CD4-positive, alpha-beta memory T cell (primary cell): ENCODE results near the gene GRK5. TPM values are rescaled to one million over a fixed set of nuclear protein-coding genes. Genes with fewer than 3 reads are reported as not detected.
"Not testable (repeated sequence)": the region's sequence is repeated elsewhere in the genome, so short reads cannot be mapped to it uniquely, and the experiment has no call there.

Experiments used
- CTCF ChIA-PET: fragments of 350-600 bp; sonication (Branson Sonifier 250); formaldehyde crosslinking; loops from one replicate; lab custom pipeline; 2021; ENCODE audit warnings: inconsistent platforms; ENCODE audit not compliant: partially characterized antibody; lab: Charles Lee
- POLR2A ChIA-PET: fragments of 350-600 bp; sonication (Branson Sonifier 250); formaldehyde crosslinking; loops from one replicate; lab custom pipeline; 2021; ENCODE audit not compliant: partially characterized antibody; lab: Charles Lee
- DNase-seq, 5 donors: peaks; one replicate each; pipeline versions ENCODE4 v3.0.0 to v3.0.0-alpha.2; 2020 to 2022; ENCODE audit warnings: mixed read lengths in 1 of 5
- H3K27ac ChIP-seq: one replicate; pipeline ENCODE4 v1.7.0; 2013; ENCODE audit warnings: low read depth, low read length
- H3K27me3 ChIP-seq: 2 replicates; pipeline ENCODE4 v1.7.0; 2013; ENCODE audit warnings: mild to moderate bottlenecking, low read length, moderate library complexity; ENCODE audit not compliant: insufficient read depth
- H3K36me3 ChIP-seq: 2 replicates; pipeline ENCODE4 v1.7.0; 2013; ENCODE audit warnings: mild to moderate bottlenecking, low read length, moderate library complexity; ENCODE audit not compliant: insufficient read depth
- H3K4me1 ChIP-seq: 2 replicates; pipeline ENCODE4 v1.7.0; 2013; ENCODE audit warnings: mild to moderate bottlenecking, low read length, moderate library complexity; ENCODE audit not compliant: insufficient read depth
- H3K4me3 ChIP-seq, 2 donors: one replicate each; pipeline ENCODE4 v1.7.0; 2013; ENCODE audit warnings: low read length in 2 of 2, mild to moderate bottlenecking in 1 of 2
- H3K9me3 ChIP-seq, 2 donors: one replicate each; pipeline ENCODE4 v1.7.0; 2013; ENCODE audit warnings: low read length in 2 of 2, control low read depth in 1 of 2; ENCODE audit not compliant: control insufficient read depth in 1 of 2
- H3K27ac Mint-ChIP-seq, 7 donors: one replicate each; pipeline ENCODE4 v1.8.0; 2020 to 2021; ENCODE audit warnings: mixed read lengths in 7 of 7, mild to moderate bottlenecking in 6 of 7, inconsistent platforms in 3 of 7, moderate library complexity in 3 of 7
- H3K27me3 Mint-ChIP-seq, 2 donors: one replicate each; pipeline ENCODE4 v1.8.0; 2020 to 2021; ENCODE audit warnings: mixed read lengths in 2 of 2
- H3K36me3 Mint-ChIP-seq, 2 donors: one replicate each; pipeline ENCODE4 v1.8.0; 2020 to 2021; ENCODE audit warnings: mixed read lengths in 2 of 2, inconsistent platforms in 1 of 2, mild to moderate bottlenecking in 1 of 2
- H3K4me1 Mint-ChIP-seq, 4 donors: one replicate each; pipeline ENCODE4 v1.8.0; 2020 to 2021; ENCODE audit warnings: mixed read lengths in 4 of 4, mild to moderate bottlenecking in 1 of 4
- H3K4me3 Mint-ChIP-seq, 8 donors: one replicate each; pipeline ENCODE4 v1.8.0; 2020 to 2021; ENCODE audit warnings: mixed read lengths in 8 of 8, mild to moderate bottlenecking in 7 of 8, moderate library complexity in 6 of 8, inconsistent platforms in 3 of 8
- H3K9me3 Mint-ChIP-seq, 8 donors: one replicate each; pipeline ENCODE4 v1.8.0; 2020 to 2021; ENCODE audit warnings: mixed read lengths in 8 of 8, mild to moderate bottlenecking in 5 of 8, inconsistent platforms in 3 of 8, moderate library complexity in 1 of 8
- intact Hi-C: fragments of 100-400 bp; cut with micrococcal nuclease; formaldehyde crosslinking; loops from one replicate; pipeline ENCODE4 v1.15.1; 2023
- polyA plus RNA-seq, 2 donors: library from polyadenylated mRNA; unstranded; fragments of 300-500 nt; fragmentation: Illumina TruSeq; gene quantifications; one replicate each; pipeline ENCODE4 v1.2.3, GENCODE V29; 2021
- total RNA-seq, 2 experiments: library from RNA; stranded (reverse); gene quantifications; one replicate each; pipeline ENCODE4 v1.2.3, GENCODE V29; 2021

GRK5 gene
- total and polyA plus RNA-seq, 4 experiments from 2014 or later = 7.6 to 27.9 (median 18.6) TPM

DNA sequence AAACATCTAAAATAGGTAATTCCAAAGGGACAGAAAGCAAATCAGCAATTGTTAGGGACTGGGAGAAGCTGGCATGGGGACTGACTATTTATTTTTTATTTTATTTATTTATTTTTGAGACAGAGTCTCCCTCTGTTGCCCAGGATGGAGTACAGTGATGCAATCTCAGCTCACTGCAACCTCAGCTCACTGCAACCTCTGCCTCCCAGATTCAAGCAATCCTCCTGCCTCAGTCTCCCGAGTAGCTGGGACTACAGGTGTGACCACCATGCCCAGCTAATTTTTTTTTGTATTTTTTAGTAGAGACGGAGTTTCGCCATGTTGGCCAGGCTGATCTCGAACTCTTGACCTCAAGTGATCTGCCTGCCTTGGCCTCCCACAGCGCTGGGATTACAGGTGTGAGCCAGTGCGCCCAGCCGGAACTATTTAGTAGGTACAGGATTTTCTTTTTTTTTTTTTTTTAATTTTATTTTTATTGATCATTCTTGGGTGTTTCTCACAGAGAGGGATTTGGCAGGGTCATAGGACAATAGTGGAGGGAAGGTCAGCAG, 26.4 kb upstream of the GRK5 start:
- POLR2A ChIA-PET = interaction anchor here (0.8 to 1.1 kb wide), 2 partner anchors 25 to 91 kb away, joined by 3 to 5 read pairs; no protein-coding TSS in a partner anchor
- H3K27ac ChIP-seq, H3K27ac Mint-ChIP-seq, H3K4me3 ChIP-seq, DNase-seq, H3K9me3 Mint-ChIP-seq, H3K36me3 ChIP-seq, H3K9me3 ChIP-seq, H3K27me3 ChIP-seq, intact Hi-C loops, H3K27me3 Mint-ChIP-seq, H3K4me3 Mint-ChIP-seq: not testable (repeated sequence)
- H3K36me3 Mint-ChIP-seq = peaks cover 0 to 20% of the 10 kb centered on the region in 2 donors
- CTCF ChIA-PET = interaction anchor here (0.8 to 2.8 kb wide), 4 partner anchors 9 to 28 kb away, joined by 3 to 11 read pairs (median 8); partner anchors contain the start of gene GRK5
- H3K4me1 ChIP-seq = peaks cover 32% of the 10 kb centered on the region
- H3K4me1 Mint-ChIP-seq = peaks cover 12 to 40% (median 30%) of the 10 kb centered on the region in 4 donors

DNA sequence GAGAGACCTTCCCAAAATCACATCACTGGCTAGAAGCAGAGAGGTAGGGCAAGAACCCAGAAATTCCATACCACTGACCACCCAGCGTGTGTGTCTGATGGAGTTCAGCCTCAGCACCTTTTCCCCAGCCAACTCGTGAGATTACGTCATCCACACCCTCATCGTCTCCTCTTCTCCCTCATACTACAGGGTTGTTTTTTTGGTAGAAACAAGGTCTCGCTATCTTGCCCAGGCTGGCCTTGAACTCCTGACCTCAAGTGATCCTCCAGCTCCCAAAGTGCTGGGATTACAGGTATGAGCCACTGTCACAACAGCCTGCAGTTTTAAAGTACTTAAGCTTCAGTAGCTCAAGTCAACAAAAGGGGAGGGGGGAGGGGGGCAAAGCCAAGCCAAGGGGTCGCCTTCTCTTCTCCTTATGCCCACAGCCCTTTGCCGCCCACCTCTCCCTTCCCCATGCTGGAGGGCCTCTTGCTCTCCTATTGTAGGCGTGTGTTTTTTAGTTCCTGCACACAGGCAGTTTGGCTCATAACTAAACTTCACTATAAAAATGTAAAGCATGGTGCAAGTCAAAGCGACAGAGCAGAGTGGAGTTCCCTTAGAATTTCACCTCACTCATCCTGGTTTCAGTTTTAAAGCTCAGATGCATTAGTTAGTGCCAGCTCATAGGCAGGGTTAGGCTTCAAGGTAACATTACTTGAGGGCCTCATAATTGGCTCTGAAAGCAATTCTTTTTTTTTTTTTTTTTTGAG, 23.5 kb upstream of the GRK5 start:
- peaks cover 8% of the 10 kb centered on the region for H3K4me1 ChIP-seq
- POLR2A ChIA-PET = interaction anchor here (1.0 kb wide), 1 partner anchor 359 kb away, joined by 4 read pairs; the partner anchor contains the start of gene RGS10
- H3K36me3 ChIP-seq = no peaks in the 10 kb centered on the region
- H3K4me1 Mint-ChIP-seq = peaks cover 2 to 15% (median 10%) of the 10 kb centered on the region in 4 donors
- no peaks in the 10 kb centered on the region for H3K9me3 Mint-ChIP-seq
- H3K27ac ChIP-seq = no peak overlapping the region
- H3K4me3 ChIP-seq = no peak overlapping the region
- H3K36me3 Mint-ChIP-seq = peaks cover 0 to 2% of the 10 kb centered on the region in 2 donors
- no peaks in the 10 kb centered on the region for H3K27me3 Mint-ChIP-seq
- intact Hi-C loops = no loop called here
- peak overlapping the region in 1 of 7 donors; percentile 14 for H3K27ac Mint-ChIP-seq
- H3K9me3 ChIP-seq = no peaks in the 10 kb centered on the region
- H3K4me3 Mint-ChIP-seq = no peak overlapping the region
- DNase-seq = peak in 1 of 5 donors; percentile 39
- CTCF ChIA-PET = interaction anchor here (0.6 to 1.5 kb wide), 3 partner anchors 9 to 223 kb away, joined by 3 to 5 read pairs (median 3); no protein-coding TSS in a partner anchor
- H3K27me3 ChIP-seq = no peaks in the 10 kb centered on the region

DNA sequence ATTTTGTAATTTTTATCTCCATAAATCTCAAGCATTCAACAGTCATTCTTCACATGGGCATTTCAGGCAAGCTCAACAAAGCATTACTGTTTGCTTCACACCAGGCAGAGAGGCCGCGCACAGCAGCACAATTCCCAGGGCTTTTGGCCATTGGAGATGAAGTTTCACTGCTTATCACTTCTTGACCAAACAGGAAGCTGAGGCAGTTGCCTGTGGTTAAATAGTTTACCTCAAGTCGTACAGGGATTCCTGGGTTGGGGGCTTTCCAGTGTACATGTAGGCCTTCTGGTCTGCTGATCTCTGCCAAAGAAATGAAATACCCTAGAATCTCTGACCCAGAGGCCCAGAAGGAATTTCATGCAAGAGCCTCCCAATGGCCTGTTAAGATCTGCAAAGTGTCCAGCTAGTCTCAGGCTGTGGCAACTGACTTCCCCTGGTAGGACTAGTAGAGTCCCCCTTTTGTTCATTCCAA, 17.5 kb upstream of the GRK5 start:
- no peak overlapping the region for H3K27ac Mint-ChIP-seq
- peak overlapping the region in 1 of 8 donors; percentile 49 for H3K4me3 Mint-ChIP-seq
- no peak overlapping the region for H3K27ac ChIP-seq
- DNase-seq = peak in 1 of 5 donors; percentile 27
- peaks cover 8 to 17% (median 10%) of the 10 kb centered on the region in 4 donors for H3K4me1 Mint-ChIP-seq
- POLR2A ChIA-PET = interaction anchor here (1.1 kb wide), 2 partner anchors 11 to 17 kb away, joined by 3 to 6 read pairs; partner anchors contain the start of genes GRK5 and PRDX3
- H3K27me3 ChIP-seq = no peaks in the 10 kb centered on the region
- CTCF ChIA-PET = interaction anchor here (0.7 to 2.7 kb wide), 7 partner anchors 9 to 256 kb away, joined by 3 to 18 read pairs (median 6); partner anchors contain the start of gene GRK5
- H3K36me3 Mint-ChIP-seq = no peaks in the 10 kb centered on the region
- H3K4me3 ChIP-seq = no peak overlapping the region
- intact Hi-C loops = no loop called here
- no peaks in the 10 kb centered on the region for H3K9me3 Mint-ChIP-seq
- H3K27me3 Mint-ChIP-seq = no peaks in the 10 kb centered on the region
- H3K4me1 ChIP-seq = peaks cover 12% of the 10 kb centered on the region
- no peaks in the 10 kb centered on the region for H3K9me3 ChIP-seq
- H3K36me3 ChIP-seq = no peaks in the 10 kb centered on the region

DNA sequence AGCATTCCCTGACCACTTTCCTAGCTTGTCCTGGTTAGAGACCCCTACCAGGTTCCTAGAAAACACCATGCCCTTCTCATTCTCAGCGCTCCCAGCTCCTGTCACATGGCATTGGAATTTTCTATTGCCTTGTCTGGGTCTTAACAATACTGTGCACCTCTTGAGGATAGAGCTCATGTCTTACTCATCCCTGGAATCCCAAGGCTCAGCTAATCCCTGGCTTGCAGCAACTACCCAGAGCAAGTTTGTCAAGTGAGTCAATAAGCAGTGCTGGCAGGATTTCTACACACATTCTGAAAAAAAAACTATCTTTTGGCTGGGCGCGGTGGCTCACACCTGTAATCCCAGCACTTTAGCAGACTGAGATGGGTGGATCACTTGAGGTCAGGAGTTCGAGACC, 17.0 kb upstream of the GRK5 start:
- POLR2A ChIA-PET = interaction anchor here (1.1 kb wide), 2 partner anchors 11 to 17 kb away, joined by 3 to 6 read pairs; partner anchors contain the start of genes GRK5 and PRDX3
- Histone ChIP-seq H3K9me3 (no peaks in the 10 kb centered on the region), H3K27ac (no peak overlapping the region), H3K4me1 (peaks cover 12% of the 10 kb centered on the region), H3K36me3 (no peaks in the 10 kb centered on the region), H3K4me3 (no peak overlapping the region), H3K27me3 (no peaks in the 10 kb centered on the region)
- intact Hi-C loops = no loop called here
- H3K4me3 Mint-ChIP-seq = no peak overlapping the region
- peak overlapping the region in 2 of 7 donors; percentile 66 to 68 for H3K27ac Mint-ChIP-seq
- no peaks in the 10 kb centered on the region for H3K9me3 Mint-ChIP-seq
- H3K36me3 Mint-ChIP-seq = no peaks in the 10 kb centered on the region
- H3K4me1 Mint-ChIP-seq = peaks cover 8 to 17% (median 10%) of the 10 kb centered on the region in 4 donors
- CTCF ChIA-PET = interaction anchor here (0.6 to 2.7 kb wide), 8 partner anchors 8 to 394 kb away, joined by 3 to 18 read pairs (median 4); partner anchors contain the start of gene GRK5
- no peak for DNase-seq
- H3K27me3 Mint-ChIP-seq = no peaks in the 10 kb centered on the region

DNA sequence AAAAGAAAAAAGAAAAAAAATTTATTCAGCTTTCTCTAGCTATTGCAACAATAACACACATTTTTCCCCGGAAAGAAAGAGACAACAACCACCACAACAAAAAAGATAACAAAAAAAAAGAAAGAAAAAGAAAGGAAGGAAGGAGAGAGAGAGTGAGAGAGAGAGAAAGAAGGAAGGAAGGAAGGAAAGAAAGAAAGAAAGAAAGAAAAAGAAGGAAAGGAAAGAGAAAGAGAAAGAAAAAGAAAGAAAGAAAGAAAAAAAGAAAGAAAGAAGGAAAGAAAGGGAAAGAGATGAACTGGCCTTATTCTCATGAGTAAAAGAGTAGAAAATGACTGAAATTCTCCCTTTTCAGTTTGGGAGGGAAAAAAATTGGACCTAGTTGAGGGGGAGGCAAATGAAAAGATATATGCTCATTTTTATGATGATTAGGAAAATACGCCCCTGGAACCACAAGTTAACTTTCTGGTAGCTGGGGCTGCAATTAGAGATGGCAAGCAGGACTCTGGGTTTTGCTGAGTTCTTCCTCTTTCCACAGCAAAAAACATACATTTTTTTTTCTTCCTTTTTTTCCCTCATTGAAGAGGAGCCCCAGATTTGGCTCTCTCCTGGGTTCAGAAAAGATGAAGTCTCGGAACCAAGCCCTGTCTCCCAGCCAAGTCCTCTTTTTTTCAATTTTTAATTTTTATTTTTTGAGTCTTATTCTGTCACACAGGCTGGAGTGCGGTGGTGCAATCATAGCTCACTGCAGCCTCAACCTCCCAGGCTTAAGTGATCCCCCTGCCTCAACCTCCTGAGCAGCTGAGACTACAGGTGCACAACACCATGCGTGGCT, 16.2 kb upstream of the GRK5 start:
- no peak for DNase-seq
- POLR2A ChIA-PET = interaction anchor here (1.1 kb wide), 1 partner anchor 12 kb away, joined by 3 read pairs; the partner anchor contains the start of gene PRDX3
- Mint-ChIP-seq H3K4me3 (no peak overlapping the region), H3K4me1 (peaks cover 8 to 17% (median 10%) of the 10 kb centered on the region in 4 donors), H3K9me3 (no peaks in the 10 kb centered on the region), H3K27me3 (no peaks in the 10 kb centered on the region), H3K27ac (no peak overlapping the region), H3K36me3 (no peaks in the 10 kb centered on the region)
- Histone ChIP-seq H3K9me3 (no peaks in the 10 kb centered on the region), H3K27ac (no peak overlapping the region), H3K27me3 (no peaks in the 10 kb centered on the region), H3K4me1 (peaks cover 12% of the 10 kb centered on the region), H3K36me3 (no peaks in the 10 kb centered on the region), H3K4me3 (no peak overlapping the region)
- intact Hi-C loops = no loop called here
- CTCF ChIA-PET = interaction anchor here (1.2 to 2.7 kb wide), 4 partner anchors 8 to 254 kb away, joined by 3 to 18 read pairs (median 6); partner anchors contain the start of gene GRK5

DNA sequence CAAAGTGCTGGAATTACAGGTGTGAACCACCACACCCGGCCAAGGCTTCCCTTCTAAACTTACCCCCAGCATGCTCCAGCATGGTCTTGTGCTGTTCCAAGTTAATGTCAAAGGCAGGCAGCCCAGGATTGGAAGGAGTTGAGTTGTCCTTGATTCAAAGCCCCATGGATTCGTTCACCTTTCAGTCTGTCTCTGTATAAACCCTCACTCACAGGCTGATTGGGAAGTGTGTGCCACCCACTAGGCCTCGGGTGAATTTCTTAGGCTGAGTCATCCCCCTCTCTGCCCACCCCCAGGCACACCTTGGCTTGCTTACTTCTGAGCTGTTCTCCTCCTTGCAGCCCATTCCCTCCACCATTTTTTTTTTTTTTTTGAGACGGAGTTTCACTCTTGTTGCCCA, 15.5 kb upstream of the GRK5 start:
- ChIA-PET POLR2A (no interaction called here), CTCF (no interaction called here)
- Histone ChIP-seq H3K36me3 (no peaks in the 10 kb centered on the region), H3K9me3 (no peaks in the 10 kb centered on the region), H3K4me3 (no peak overlapping the region), H3K27me3 (no peaks in the 10 kb centered on the region), H3K27ac (no peak overlapping the region), H3K4me1 (peaks cover 12% of the 10 kb centered on the region)
- no peaks in the 10 kb centered on the region for H3K36me3 Mint-ChIP-seq
- intact Hi-C loops = no loop called here
- H3K4me1 Mint-ChIP-seq = peaks cover 8 to 17% (median 10%) of the 10 kb centered on the region in 4 donors
- no peaks in the 10 kb centered on the region for H3K27me3 Mint-ChIP-seq
- no peaks in the 10 kb centered on the region for H3K9me3 Mint-ChIP-seq
- no peak overlapping the region for H3K27ac Mint-ChIP-seq
- no peak for DNase-seq
- no peak overlapping the region for H3K4me3 Mint-ChIP-seq
